CD14-positive monocyte (primary cell): ENCODE measurements around the gene ZNF385D. TPM values are rescaled to one million over a fixed set of nuclear protein-coding genes. Genes with fewer than 3 reads are reported as not detected.

Source experiments
- DNase-seq, 3 donors: peaks; one replicate each; pipeline ENCODE4 v3.0.0-alpha.2; 2011 to 2022
- H2AFZ ChIP-seq: 2 replicates; pipeline ENCODE4 v1.6.0; 2012; ENCODE audit warnings: mild to moderate bottlenecking, low read depth, low read length, inconsistent platforms; ENCODE audit not compliant: insufficient read depth, poor library complexity, severe bottlenecking
- H3K27ac ChIP-seq, 2 donors: 1 replicate in 1 of 2; 2 replicates in 1 of 2; pipeline ENCODE4 v1.5.1; 2012 to 2013; ENCODE audit warnings: low read length in 2 of 2, control low read depth in 1 of 2, inconsistent platforms in 1 of 2, low read depth in 1 of 2, mild to moderate bottlenecking in 1 of 2
- H3K27me3 ChIP-seq, 2 donors: one replicate each; pipeline versions ENCODE4 v1.6.0 to v1.6.1; 2011 to 2013; ENCODE audit warnings: low read length in 2 of 2; ENCODE audit not compliant: control insufficient read depth in 2 of 2, insufficient read depth in 2 of 2
- H3K36me3 ChIP-seq, 2 donors: replicated peaks in 1 of 2; 1 replicate in 1 of 2; 2 replicates in 1 of 2; pipeline versions ENCODE4 v1.5.1 to v1.6.1; 2012 to 2013; ENCODE audit warnings: low read length in 2 of 2, control low read depth in 1 of 2, inconsistent platforms in 1 of 2, mild to moderate bottlenecking in 1 of 2; ENCODE audit not compliant: insufficient read depth in 2 of 2, control insufficient read depth in 1 of 2
- H3K4me1 ChIP-seq, 2 donors: 1 replicate in 1 of 2; 2 replicates in 1 of 2; pipeline versions ENCODE4 v1.5.1 to v1.6.1; 2012 to 2013; ENCODE audit warnings: low read length in 2 of 2, control low read depth in 1 of 2, inconsistent platforms in 1 of 2, mild to moderate bottlenecking in 1 of 2, moderate library complexity in 1 of 2; ENCODE audit not compliant: insufficient read depth in 2 of 2, control insufficient read depth in 1 of 2
- H3K4me2 ChIP-seq: replicated peaks from 2 replicates; pipeline ENCODE3; 2012; ENCODE audit warnings: low read length, moderate library complexity, mild to moderate bottlenecking; ENCODE audit not compliant: poor library complexity, severe bottlenecking; ENCODE audit errors: extremely low read depth
- H3K4me3 ChIP-seq, 3 experiments: fragments of 200-600 bp in 1 of 3; sonication (generic) in 1 of 3; replicated peaks in 1 of 3; 1 replicate in 2 of 3; 2 replicates in 1 of 3; pipeline ENCODE4 v1.5.1; 2011 to 2013; ENCODE audit warnings: low read length in 3 of 3, mild to moderate bottlenecking in 3 of 3, control low read depth in 2 of 3, low read depth in 2 of 3, inconsistent platforms in 1 of 3, moderate library complexity in 1 of 3
- H3K79me2 ChIP-seq: 2 replicates; pipeline ENCODE4 v1.6.0; 2012; ENCODE audit warnings: mild to moderate bottlenecking, control low read depth, inconsistent platforms, low read length, moderate library complexity; ENCODE audit not compliant: insufficient read depth
- H3K9ac ChIP-seq: 2 replicates; pipeline ENCODE4 v1.6.0; 2017; ENCODE audit warnings: low read length, mild to moderate bottlenecking; ENCODE audit not compliant: insufficient read depth, poor library complexity, severe bottlenecking
- H3K9me3 ChIP-seq, 2 donors: replicated peaks in 1 of 2; 1 replicate in 1 of 2; 2 replicates in 1 of 2; pipeline versions ENCODE4 v1.5.1 to v1.6.1; 2012 to 2013; ENCODE audit warnings: low read length in 2 of 2, control low read depth in 1 of 2; ENCODE audit not compliant: control insufficient read depth in 1 of 2, insufficient read depth in 1 of 2
- H4K20me1 ChIP-seq: 2 replicates; pipeline ENCODE4 v1.6.0; 2012; ENCODE audit warnings: mild to moderate bottlenecking, low read length, control low read depth, moderate library complexity; ENCODE audit not compliant: insufficient read depth
- H3K27ac Mint-ChIP-seq, 7 donors: one replicate each; pipeline ENCODE4 v1.8.0; 2020; ENCODE audit warnings: mild to moderate bottlenecking in 7 of 7, mixed read lengths in 7 of 7, moderate library complexity in 6 of 7, inconsistent platforms in 2 of 7
- H3K27me3 Mint-ChIP-seq, 3 donors: one replicate each; pipeline ENCODE4 v1.8.0; 2021 to 2022; ENCODE audit warnings: low read depth in 3 of 3, mild to moderate bottlenecking in 3 of 3, mixed read lengths in 3 of 3, moderate library complexity in 3 of 3, inconsistent platforms in 1 of 3
- H3K36me3 Mint-ChIP-seq, 2 donors: one replicate each; pipeline ENCODE4 v1.8.0; 2020; ENCODE audit warnings: mixed read lengths in 2 of 2, inconsistent platforms in 1 of 2, mild to moderate bottlenecking in 1 of 2
- H3K4me1 Mint-ChIP-seq: one replicate; pipeline ENCODE4 v1.8.0; 2020; ENCODE audit warnings: mild to moderate bottlenecking, mixed read lengths
- H3K4me3 Mint-ChIP-seq, 2 donors: one replicate each; pipeline ENCODE4 v1.8.0; 2020; ENCODE audit warnings: mild to moderate bottlenecking in 2 of 2, mixed read lengths in 2 of 2, moderate library complexity in 1 of 2
- H3K9me3 Mint-ChIP-seq, 7 donors: one replicate each; pipeline ENCODE4 v1.8.0; 2020 to 2022; ENCODE audit warnings: mixed read lengths in 7 of 7, mild to moderate bottlenecking in 6 of 7, moderate library complexity in 6 of 7, inconsistent platforms in 2 of 7
- CTCF ChIP-seq: fragments of 200-600 bp; IDR thresholded peaks from one replicate; pipeline ENCODE4 v1.8.0; 2022; ENCODE audit warnings: antibody characterized with exemption, mild to moderate bottlenecking
- WGBS: methylation state at CpG from one replicate; pipeline ENCODE4 v1.1.5; 2013; ENCODE audit warnings: missing lambda C conversion rate; ENCODE audit not compliant: insufficient coverage; 5-methylcytosine and 5-hydroxymethylcytosine counted together
- intact Hi-C, 2 donors: fragments of 100-400 bp; cut with micrococcal nuclease; formaldehyde crosslinking; loops; one replicate each; pipeline versions ENCODE4 v1.15.0 to v1.15.1; 2023
- polyA plus RNA-seq, 3 donors: library from polyadenylated mRNA; depleted of rRNA in 1 of 3; unstranded in 2 of 3; stranded (reverse) in 1 of 3; fragments of 300-500 nt in 2 of 3; fragments of >200 nt in 1 of 3; fragmentation: Illumina TruSeq in 2 of 3; gene quantifications; 1 replicate in 2 of 3; 2 replicates in 1 of 3; pipeline ENCODE4 v1.2.3, GENCODE V29; 2012 to 2021

The ZNF385D gene
- polyA plus RNA-seq, 3 donors = not detected

GRCh38 chr3:21447476-21448151 lies 303.4 kb downstream of the ZNF385D start:
- Histone ChIP-seq H3K4me2 (no peak overlapping the region), H3K27ac (no peak overlapping the region), H3K9me3 (peaks cover 0 to 6% of the 10 kb centered on the region in 2 donors), H3K9ac (no peak overlapping the region), H3K4me1 (no peaks in the 10 kb centered on the region), H2AFZ (no peak overlapping the region), H4K20me1 (no peaks in the 10 kb centered on the region), H3K4me3 (no peak overlapping the region), H3K27me3 (no peaks in the 10 kb centered on the region), H3K79me2 (no peaks in the 10 kb centered on the region), H3K36me3 (no peaks in the 10 kb centered on the region)
- H3K27ac Mint-ChIP-seq = no peak overlapping the region
- no peaks in the 10 kb centered on the region for H3K4me1 Mint-ChIP-seq
- no peaks in the 10 kb centered on the region for H3K36me3 Mint-ChIP-seq
- no peak for TF ChIP-seq CTCF
- WGBS = 100% methylated on average over 2 of the region's 4 CpGs
- no peak overlapping the region for H3K4me3 Mint-ChIP-seq
- intact Hi-C loops = no loop called here
- peaks cover 0 to 14% (median 3%) of the 10 kb centered on the region in 7 donors for H3K9me3 Mint-ChIP-seq
- no peak for DNase-seq
- no peaks in the 10 kb centered on the region for H3K27me3 Mint-ChIP-seq

- H3K9ac ChIP-seq = no peak overlapping the region
- no peak overlapping the region for H3K4me3 Mint-ChIP-seq
- intact Hi-C loops = no loop called here
- peaks cover 0 to 6% of the 10 kb centered on the region in 2 donors for H3K9me3 ChIP-seq
- no peak overlapping the region for H3K4me3 ChIP-seq
- H3K36me3 Mint-ChIP-seq = no peaks in the 10 kb centered on the region
- H3K4me1 Mint-ChIP-seq = no peaks in the 10 kb centered on the region
- no peak overlapping the region for H3K4me2 ChIP-seq
- no peak overlapping the region for H3K27ac ChIP-seq
- DNase-seq = no peak
- no peaks in the 10 kb centered on the region for H3K79me2 ChIP-seq
- no peaks in the 10 kb centered on the region for H3K36me3 ChIP-seq
- no CpG with 5 or more reads among the region's 2 CpGs for WGBS
- peaks cover 0 to 14% (median 3%) of the 10 kb centered on the region in 7 donors for H3K9me3 Mint-ChIP-seq
- TF ChIP-seq CTCF = no peak
- no peaks in the 10 kb centered on the region for H4K20me1 ChIP-seq
- H2AFZ ChIP-seq = no peak overlapping the region
- H3K27ac Mint-ChIP-seq = no peak overlapping the region
- no peaks in the 10 kb centered on the region for H3K4me1 ChIP-seq
- H3K27me3 ChIP-seq = no peaks in the 10 kb centered on the region
- no peaks in the 10 kb centered on the region for H3K27me3 Mint-ChIP-seq
These were observed 304.0 kb downstream of the ZNF385D start for GRCh38 chr3:21446945-21447475.
